Right renal cortex interstitium (tissue), 3 donors: ENCODE results near the gene CDH2. TPM values are rescaled to one million over a fixed set of nuclear protein-coding genes. Genes with fewer than 3 reads are reported as not detected.

Source experiments
- DNase-seq, 3 donors: peaks; one replicate each; pipeline ENCODE4 v3.0.0-alpha.2; 2013; ENCODE audit warnings: low read depth in 3 of 3, low spot score in 2 of 3
- polyA plus RNA-seq, 3 donors: library from polyadenylated mRNA; unstranded; fragments of 120-200 nt; gene quantifications; one replicate each; pipeline ENCODE4 v1.2.1, GENCODE V29; 2013; ENCODE audit not compliant: insufficient read length in 3 of 3

CDH2 gene
- polyA plus RNA-seq, 3 donors: 81.3 to 93.8 (median 85.4) TPM

DNA sequence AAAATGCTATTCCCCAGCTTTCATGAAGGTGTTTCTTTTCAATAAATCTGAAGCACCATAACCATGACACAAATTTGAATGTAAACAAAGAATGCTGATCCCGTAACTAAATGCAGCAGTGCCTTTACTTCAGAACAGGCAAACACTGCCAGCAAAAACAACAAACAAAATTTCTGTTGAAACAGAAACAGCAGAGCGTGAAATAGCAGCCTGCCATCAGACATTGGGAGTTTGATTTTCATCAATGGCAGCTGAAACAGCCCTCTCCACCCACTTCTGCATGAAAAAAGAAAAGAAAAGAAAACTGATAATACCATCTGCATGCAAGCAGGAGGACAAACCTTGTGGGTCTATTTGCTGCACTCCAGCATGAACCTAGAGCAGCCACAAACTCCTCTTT lies 128.3 kb downstream of the CDH2 start:
- DNase-seq: no peak

DNA sequence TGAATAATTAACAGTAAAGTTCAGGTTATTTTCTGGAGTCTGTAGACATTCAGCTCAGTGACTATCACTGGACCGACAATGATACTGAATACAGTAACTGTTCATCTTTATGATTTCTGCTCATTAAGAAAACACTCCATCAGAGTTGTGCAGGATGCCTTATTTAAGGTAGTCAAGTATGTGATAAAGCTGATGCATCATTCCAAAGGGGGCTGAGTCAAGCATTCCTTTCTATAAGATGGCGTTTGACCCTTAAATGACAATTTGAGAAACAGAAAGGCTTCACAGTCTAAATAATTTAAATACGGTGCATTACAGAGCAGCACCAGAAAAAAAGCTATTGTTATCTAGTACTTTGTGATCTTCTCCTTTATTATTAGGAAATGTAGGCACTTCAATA lies 131.1 kb downstream of the CDH2 start:
- DNase-seq: no peak

DNA sequence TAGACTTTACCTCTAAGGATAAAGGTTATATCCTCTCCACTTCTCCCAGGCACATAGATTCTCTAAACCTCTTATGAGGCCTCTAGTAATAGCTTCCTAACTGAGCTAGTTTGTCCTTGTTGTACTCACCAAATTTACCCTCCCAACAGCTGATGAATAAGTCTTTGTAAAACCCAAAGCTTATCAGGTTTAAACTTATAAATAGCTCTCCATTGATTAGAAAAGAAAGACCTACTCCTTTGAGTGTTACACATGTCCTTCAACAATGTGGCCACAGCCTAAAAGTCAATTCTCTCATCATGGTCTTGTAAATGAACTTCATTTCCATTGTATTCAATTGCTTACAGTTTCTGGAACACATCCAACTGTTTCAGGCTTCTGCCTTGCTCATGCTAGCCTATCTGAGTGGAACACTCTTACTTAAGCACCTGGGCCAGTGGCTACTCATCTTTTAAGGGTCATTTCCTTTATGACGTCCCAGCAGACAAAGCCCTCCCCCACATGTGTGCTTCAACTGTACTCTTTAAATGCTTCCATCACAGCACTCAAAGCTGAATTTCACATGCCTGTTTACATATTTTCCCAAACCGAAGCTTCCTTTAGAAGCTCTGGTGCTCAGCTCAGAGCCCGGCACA lies 131.6 kb downstream of the CDH2 start:
- peak; percentile 16 to 37 (median 27) for DNase-seq

DNA sequence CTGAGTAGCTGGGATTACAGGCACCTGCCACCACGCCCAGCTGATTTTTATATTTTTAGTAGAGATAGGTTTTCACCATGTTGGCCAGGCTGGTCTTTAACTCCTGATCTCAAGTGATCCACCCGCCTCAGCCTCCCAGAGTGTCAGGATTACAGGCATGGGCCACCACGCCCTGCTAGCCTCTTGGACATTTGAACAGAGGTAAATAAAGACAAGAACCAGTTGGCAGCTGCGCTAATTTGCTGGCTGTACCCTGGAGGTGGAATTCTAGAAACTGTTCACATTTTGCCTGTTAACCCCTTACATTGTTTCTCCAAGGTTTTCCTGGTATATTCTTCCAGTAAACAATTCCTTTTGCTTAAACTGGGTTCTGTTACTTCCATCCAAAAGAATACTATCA lies 132.9 kb downstream of the CDH2 start:
- no peak for DNase-seq

DNA sequence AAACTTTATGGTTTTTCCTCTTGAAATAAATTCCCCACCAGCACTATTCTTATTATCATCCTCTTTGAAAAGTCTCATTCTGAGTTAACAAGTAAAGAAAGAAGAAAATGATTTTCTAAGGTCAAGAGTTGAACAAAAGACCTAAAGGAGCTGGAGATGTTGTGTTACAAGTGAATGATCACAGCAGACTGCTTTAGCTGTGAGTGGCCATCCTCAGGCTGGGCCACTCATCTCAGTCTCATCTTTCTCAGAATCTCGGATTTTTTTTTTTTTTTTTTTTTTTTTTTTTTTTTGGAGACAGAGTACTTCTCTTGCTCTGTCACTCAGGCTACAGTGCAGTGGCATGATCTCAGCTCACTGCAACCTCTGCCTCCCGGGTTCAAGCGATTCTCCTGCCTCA lies 133.3 kb downstream of the CDH2 start:
- DNase-seq: no peak

DNA sequence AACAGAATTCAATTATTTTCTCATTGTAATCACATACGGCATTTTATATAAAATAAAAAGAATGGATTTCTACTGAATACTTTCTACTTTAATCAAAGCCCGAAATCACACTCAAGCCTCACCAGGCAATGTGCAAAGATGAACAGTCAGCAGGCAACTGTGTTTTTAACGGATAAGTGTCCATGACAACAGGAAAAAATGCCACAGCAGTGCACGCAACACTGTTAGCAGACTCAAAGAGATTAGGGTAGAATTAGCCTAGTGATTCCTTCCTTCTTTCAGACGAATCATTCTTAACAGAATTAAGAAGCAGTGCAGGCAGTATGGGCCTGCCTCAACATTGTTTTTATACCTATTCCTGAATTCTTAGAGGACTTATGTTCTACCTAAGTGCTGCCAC lies 135.6 kb downstream of the CDH2 start:
- DNase-seq: no peak

DNA sequence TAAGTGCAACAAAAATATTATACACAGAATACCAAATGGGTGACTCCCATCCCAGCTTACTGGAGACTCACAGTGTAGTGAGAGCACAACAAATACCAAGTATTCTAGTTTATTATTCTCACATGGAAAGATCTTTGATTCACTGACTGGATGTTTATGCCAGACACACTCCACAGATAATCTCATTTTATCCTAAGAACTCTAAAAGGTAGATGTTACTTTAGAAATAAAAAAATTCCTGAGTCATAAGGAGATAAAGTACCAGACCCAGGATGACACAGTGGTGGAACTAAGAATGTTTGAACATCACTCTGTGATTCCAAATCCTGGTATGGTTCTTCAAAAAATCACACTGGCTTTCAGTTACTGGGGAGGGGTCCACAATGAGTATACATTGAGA lies 136.2 kb downstream of the CDH2 start:
- no peak for DNase-seq

DNA sequence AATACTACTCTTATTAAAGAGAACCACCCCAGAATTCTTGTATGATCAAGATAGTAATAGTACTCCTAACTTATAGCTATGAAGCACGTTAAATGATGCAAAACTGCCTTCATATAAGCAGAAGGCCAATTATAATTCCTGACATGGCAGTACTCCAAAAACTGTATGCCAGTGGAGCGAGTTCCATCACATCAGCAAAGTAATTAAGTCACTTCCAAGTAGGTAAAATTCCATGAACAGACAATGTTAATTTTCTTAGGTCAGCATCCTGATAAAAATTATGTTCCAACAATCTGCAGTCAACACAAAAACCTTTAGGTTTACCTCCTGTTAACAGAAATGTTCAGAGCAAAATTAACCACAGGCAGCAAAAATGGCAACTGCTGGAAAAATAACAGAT lies 136.7 kb downstream of the CDH2 start:
- no peak for DNase-seq

DNA sequence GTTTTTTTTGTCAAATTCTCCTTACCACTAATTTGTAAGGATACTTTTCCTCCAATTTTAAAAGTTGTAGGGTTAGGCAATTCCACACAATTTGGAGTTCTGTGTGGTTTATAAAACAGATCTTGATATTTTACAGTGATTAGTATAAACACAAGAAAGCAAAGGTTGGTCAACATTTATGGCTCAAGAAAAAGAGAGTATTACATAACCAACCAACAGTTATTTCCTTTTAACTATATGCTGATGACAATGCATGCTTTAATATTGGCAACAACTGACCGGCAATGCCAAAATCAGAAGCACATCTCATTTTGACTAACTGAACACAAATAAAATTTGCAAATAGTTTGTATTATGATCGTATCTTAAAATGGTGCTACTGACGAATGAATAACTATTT lies 137.2 kb downstream of the CDH2 start:
- no peak for DNase-seq

DNA sequence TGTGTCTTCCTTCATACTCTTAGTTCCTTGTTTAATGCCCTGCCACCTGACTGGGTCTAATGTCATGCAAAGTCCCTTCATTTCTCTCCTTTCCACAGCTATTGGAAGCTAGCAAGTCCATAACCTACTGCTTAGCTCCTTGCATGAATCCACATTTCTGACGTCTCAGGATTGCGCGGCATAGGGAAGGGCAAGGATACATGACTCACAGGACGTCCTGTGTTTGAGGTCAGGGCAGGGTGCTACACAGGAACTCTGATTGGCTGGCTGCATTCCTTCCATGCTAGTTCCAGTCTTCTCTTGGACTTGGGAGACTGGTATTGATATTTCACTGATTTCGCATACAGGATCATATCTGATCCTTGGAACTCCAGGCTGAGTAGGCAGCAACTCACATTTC lies 137.9 kb downstream of the CDH2 start:
- DNase-seq: no peak

DNA sequence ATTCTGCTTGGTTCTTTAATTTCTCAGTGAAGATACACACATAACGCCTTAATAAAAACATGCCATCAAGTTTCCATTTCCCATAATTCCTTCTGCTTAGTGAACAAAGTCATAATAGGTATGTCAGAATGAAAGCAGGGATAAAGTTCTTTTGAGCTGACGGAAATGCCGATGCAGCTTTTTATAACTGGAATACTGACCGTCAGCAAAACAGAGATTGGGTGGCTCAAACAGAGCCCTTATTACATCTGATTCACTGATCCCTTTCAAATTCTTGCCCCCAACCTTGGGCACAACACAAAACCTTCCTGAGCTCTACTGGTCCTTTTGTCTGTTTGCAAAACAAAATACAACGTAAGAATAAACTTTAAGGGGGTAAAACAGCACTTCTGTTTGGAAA lies 140.4 kb downstream of the CDH2 start:
- no peak for DNase-seq

DNA sequence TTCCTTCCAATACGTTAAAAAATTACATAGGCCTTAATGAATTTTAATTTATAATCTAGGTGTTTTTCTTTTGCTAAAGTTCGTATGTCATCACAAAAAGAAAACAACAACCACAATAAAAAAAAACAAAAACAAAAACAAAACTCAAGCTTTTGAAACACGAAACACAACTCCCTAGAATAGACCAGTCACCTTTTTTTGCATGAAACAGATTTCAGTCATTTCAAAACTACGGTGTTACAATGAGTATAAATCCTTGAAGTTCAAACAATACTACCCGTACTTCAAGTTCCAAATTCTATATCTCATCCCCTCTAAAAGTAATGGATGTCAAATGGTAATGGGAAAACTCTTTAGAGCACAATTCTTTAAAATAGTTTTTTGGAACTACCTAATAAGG lies 142.4 kb downstream of the CDH2 start:
- DNase-seq: no peak

DNA sequence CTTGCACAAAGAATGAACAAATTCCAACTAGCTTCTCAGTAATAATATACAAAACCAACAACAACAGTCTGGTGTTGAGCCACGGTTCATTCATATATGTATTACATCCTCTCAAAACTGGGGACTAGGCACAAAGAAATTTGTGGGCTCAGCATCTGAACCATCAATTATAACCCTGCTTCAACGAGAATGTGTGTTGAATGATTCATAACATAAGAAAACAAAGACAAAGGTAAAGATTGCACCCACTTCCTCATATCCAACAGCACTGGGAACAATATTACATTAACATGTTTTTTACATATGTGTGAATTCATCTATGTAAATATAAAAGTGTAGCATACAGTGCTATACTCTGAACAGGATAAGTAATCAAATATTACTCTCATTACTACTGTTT lies 144.8 kb downstream of the CDH2 start:
- no peak for DNase-seq

DNA sequence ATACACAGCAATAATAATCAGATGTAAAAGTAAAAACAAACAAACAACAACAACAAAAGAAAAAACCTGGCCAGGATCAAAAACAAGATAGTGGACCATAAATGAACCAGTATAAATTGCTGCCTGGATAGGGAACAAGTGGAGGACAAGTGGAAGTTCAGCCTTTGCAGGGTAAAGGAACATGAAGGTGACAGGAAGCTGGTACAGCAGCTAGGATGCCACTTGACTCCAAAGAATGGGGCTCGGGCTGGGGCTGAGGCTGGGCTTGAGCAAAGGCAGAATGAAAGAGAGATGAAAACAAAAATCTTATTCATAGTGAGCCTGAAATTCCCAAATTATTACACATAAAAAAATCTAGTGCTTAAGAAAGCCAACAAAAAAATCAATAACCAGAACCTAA lies 146.5 kb downstream of the CDH2 start:
- no peak for DNase-seq

DNA sequence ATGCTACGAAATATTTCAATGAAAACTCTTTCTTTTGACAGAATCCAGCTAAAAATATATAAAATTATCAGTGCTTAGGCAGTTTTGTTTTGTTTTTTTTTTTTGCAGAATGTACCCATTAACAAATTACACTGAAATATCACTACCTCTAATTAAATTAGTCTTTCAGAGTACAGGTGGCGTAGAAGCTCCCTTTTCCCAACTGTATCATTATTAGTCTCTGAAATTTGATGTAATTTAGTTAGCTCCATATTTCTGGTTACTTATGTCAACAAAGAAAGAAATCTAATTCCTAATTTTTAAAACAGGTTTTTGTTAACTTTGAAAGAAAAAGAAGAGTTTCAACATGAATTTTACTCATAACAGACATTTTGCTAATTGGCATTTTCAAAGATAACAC lies 149.2 kb downstream of the CDH2 start:
- DNase-seq: no peak

DNA sequence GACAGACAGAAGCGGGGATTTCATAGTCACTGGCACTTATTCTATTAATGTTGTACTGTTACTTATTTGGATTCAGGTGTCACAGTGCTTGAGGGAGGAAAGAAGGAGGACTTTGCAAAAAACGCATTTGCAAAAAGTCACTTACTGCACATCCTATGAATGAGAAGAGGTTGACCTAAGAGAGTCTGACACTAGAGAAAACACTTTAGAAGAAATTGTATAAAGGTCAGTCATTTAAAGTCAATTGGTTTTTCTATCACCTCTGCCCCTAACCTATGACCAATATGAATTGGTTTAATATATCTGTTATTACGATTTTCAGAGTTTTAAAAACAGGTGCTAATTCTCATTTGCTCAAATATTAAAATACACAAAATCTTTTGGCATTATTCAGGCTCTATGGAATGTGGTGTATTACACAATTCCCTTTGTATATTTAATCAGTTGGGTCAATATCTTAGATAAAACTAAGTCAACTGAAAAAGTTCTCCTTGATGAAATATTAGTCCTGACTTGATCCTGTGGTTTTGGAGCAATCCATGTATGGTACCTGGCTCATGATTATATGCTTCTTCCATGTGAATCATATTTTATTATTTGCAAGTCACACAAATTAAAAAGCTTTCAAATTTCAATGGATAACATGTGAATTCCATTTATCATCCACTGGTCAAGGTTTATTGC lies 157.4 kb downstream of the CDH2 start:
- DNase-seq: no peak

DNA sequence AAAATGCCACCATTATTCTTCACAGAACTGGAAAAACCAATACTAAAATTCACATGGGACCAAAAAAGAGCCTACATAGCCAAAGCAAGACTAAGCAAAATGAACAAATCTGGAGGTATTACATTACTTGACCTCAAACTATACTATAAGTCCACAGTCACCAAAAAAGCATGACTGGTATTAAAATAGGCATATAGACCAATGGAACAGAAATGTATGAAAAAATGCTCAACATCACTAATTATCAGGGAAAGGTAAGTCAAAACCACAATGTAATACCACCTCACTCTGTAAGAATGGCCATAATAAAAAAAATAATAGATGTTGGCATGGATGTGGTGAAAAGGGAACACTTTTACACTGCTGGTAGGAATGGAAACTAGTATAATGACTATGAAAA lies 158.6 kb downstream of the CDH2 start:
- DNase-seq: no peak

DNA sequence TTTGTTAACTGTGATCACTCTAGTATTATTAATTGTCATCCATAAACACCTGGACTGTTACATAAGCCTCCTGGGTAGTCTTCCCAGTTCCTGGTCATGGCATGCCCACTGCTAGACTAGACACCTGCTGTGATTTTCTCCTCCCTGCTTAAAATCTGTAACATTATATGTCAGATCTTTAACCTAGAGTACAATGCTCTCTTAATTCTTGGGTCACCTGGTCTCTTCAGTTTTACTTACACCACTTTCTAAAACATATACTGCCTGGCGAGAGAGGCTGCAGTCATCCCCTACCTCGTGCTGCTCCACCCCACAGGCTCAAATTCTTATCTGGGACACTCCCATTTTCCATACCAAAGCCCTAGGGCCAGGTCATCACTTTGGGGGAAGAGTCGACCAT lies 161.3 kb downstream of the CDH2 start:
- DNase-seq: no peak

DNA sequence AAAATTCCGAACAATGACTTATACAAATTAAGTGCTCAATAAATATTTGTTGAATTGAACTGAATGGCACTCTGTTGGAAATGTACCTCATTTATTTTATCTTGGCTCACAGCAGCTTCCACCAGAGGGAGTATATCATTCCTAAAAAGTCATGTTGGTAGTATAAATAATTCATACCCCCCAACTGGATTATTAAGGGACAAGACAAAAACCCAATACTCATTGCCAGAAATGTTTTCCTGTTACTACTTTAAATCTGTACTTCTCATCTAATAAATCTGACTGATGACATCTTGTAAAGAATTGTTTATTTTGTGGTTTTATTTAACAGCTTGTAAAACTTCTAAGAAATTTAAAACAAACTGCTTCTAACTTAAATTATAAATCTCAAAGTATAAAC lies 163.9 kb downstream of the CDH2 start:
- DNase-seq: peak in 1 of 3 donors; percentile 10

DNA sequence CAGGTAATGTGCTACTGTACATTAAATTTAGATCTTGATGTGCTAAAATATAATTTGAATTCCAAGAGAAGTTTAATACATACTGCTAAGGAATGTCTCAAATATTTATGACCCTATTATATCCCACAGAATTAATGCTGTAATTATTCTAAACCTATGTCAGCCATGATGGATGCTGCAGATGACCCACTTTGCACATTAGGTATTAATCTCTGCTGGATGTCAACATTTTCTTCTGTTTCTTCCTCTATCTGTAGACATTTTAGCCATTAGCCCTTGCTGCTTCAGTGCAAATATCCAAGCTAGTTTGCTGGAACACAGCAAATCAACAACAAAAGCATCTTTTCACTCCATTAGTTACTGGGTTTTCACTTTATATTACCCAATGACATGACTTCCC lies 164.6 kb downstream of the CDH2 start:
- no peak for DNase-seq

DNA sequence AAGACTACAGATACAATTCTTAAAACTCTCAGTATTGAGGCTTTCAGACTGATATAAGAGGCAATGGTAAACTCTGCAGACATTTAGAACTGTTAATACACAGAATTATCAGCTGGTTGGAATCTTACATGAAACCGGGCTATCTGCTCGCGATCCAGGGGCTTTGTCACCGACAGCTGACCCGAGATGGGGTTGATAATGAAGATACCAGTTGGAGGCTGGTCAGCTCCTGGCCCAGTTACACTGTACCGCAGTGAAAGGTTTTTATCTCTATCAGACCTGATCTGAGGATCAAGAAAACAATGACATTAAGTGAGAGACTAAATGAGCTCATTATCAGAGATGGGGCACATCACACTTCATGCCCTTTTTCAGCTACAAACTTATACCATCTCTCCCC lies 167.3 kb downstream of the CDH2 start:
- DNase-seq: no peak

DNA sequence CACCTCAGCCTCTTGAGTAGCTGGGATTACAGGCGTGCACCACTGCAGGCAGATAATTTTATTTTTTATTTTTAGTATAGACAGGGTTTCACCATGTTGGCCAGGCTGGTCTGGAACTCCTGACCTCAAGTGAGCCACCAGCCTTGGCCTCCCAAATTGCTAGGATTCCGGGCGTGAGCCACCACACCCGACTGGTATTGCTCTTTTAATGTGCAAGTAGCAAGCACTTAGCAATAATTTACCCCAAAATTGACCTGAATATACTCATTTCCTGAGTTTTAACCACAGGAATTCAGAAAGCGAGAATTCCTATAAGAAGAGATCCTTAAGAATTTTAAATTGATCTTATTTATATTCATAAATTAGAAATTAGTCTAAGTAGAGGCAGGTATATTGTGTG lies 169.1 kb downstream of the CDH2 start:
- DNase-seq: no peak

DNA sequence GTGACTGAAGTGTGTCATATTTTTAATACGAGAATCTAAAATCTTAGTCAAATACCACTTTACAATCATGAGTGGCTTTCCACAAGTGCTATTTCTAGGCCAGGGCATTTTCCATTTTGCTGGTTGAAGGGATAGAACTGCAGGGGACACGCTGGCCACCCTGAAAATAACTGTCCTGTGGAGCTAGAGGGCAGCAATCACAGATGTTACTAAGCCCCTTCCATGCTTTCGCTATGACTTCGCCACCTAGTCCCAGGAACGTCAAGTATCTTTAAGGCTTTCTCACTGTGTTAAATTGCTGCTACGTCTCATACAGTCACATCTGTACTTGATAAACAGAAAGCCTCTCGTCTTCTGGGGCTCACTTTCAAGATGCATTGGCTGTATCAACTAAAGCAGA lies 171.8 kb downstream of the CDH2 start:
- DNase-seq: no peak
